SU-DHL-6 (cell line): ENCODE data around the gene SKA1.

Experiments used
- H2AFZ ChIP-seq: fragments of 200-600 bp; sonication (generic); 2 replicates; pipeline ENCODE4 v1.6.1; 2014; ENCODE audit warnings: low read depth, mild to moderate bottlenecking, moderate library complexity, mixed read lengths, antibody characterized with exemption, low read length; ENCODE audit not compliant: severe bottlenecking
- H3F3A ChIP-seq: fragments of 200-600 bp; shearing (Covaris generic); 2 replicates; pipeline ENCODE4 v1.6.0; 2016; ENCODE audit warnings: antibody characterized with exemption, mild to moderate bottlenecking; ENCODE audit not compliant: insufficient read depth
- H3K27ac ChIP-seq: fragments of 200-600 bp; sonication (generic); 2 replicates; pipeline ENCODE4 v1.5.1; 2016; ENCODE audit warnings: low read depth, mild to moderate bottlenecking, low read length, moderate library complexity, mixed read lengths
- H3K27me3 ChIP-seq: fragments of 200-600 bp; sonication (generic), shearing (Covaris generic); 2 replicates; pipeline ENCODE4 v1.6.0; 2014; ENCODE audit warnings: mild to moderate bottlenecking, low read length
- H3K36me3 ChIP-seq: fragments of 200-600 bp; sonication (generic); 2 replicates; pipeline ENCODE4 v1.6.1; 2014; ENCODE audit warnings: mild to moderate bottlenecking, low read length, mixed read lengths
- H3K4me2 ChIP-seq: fragments of 300-600, 200-600 bp; shearing (Covaris generic), sonication (generic); 2 replicates; pipeline ENCODE4 v1.6.0; 2014; ENCODE audit warnings: low read length, low read depth, mild to moderate bottlenecking; ENCODE audit not compliant: poor library complexity, severe bottlenecking
- H3K4me3 ChIP-seq: fragments of 200-600 bp; sonication (generic); 2 replicates; pipeline ENCODE4 v1.5.1; 2014; ENCODE audit warnings: antibody characterized with exemption, low read length, mild to moderate bottlenecking, mixed read lengths; ENCODE audit not compliant: insufficient read depth, poor library complexity, severe bottlenecking
- H3K79me2 ChIP-seq: fragments of 200-600 bp; sonication (generic); 2 replicates; pipeline ENCODE4 v1.6.1; 2014; ENCODE audit warnings: mild to moderate bottlenecking, low read length, moderate library complexity; ENCODE audit not compliant: insufficient read depth
- H3K9ac ChIP-seq: fragments of 200-600 bp; sonication (generic); 2 replicates; pipeline ENCODE4 v1.7.0; 2014; ENCODE audit warnings: mild to moderate bottlenecking, low read length
- H3K9me2 ChIP-seq: fragments of 200-600 bp; sonication (generic); replicated peaks from 2 replicates; pipeline ENCODE4 v1.6.1; 2014; ENCODE audit warnings: low read length; ENCODE audit not compliant: insufficient read depth
- H3K9me3 ChIP-seq: fragments of 200-600 bp; sonication (generic); 2 replicates; pipeline ENCODE4 v1.6.1; 2014; ENCODE audit warnings: low read length, mixed read lengths; ENCODE audit not compliant: insufficient read depth
- H4K20me1 ChIP-seq: fragments of 200-600 bp; sonication (generic); 2 replicates; pipeline ENCODE4 v1.6.1; 2014; ENCODE audit warnings: low read depth, mild to moderate bottlenecking, antibody characterized with exemption, low read length, moderate library complexity, mixed read lengths
- EZH2phosphoT487 ChIP-seq: fragments of 200-600 bp; sonication (generic), shearing (Covaris generic); conservative IDR thresholded peaks from 2 replicates; pipeline ENCODE4 v1.6.1; 2018; ENCODE audit warnings: mild to moderate bottlenecking, antibody characterized with exemption, low read length, moderate library complexity, mixed read lengths
- TF ChIP-seq, protein P1 (sequence below): fragments of 200-600 bp; sonication (generic); IDR thresholded peaks from one replicate; pipeline ENCODE4 v1.5.1; 2017; ENCODE audit warnings: antibody characterized with exemption, mild to moderate bottlenecking, low read length, moderate library complexity; ENCODE audit not compliant: insufficient read depth, poor library complexity, severe bottlenecking

Gene SKA1

DNA sequence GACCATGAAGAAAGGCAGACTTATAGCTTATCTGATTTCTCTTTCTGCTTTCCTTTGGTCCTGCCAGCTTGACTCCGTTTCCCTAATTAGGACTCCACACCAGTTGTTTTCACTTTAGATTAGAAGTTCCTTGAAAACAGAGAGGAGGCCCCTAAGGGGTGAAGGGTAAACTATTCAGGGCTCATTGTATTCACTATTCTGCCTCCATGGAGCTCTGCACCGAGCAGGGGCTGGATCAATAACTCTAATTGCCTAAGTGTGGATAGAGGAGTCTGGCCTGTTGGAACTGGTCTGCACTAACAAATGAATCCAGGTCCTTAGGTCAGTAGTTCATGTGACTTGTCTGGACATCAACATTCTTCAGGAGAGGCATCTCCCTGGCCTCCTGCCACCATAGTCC lies 36.1 kb upstream of the SKA1 start:
- H3K36me3 ChIP-seq = no peaks in the 10 kb centered on the region
- no peaks in the 10 kb centered on the region for H3K9me3 ChIP-seq
- no peak overlapping the region for H3K4me2 ChIP-seq
- H3K79me2 ChIP-seq = no peaks in the 10 kb centered on the region
- no peak overlapping the region for H3K9ac ChIP-seq
- no peak overlapping the region for H2AFZ ChIP-seq
- H3K27ac ChIP-seq = no peak overlapping the region
- no peaks in the 10 kb centered on the region for H3K9me2 ChIP-seq
- no peaks in the 10 kb centered on the region for H4K20me1 ChIP-seq
- H3K27me3 ChIP-seq = no peaks in the 10 kb centered on the region
- H3F3A ChIP-seq = no peaks in the 10 kb centered on the region
- no peak overlapping the region for H3K4me3 ChIP-seq
- no peak for TF ChIP-seq EZH2phosphoT487
- TF ChIP-seq, protein P1, sequence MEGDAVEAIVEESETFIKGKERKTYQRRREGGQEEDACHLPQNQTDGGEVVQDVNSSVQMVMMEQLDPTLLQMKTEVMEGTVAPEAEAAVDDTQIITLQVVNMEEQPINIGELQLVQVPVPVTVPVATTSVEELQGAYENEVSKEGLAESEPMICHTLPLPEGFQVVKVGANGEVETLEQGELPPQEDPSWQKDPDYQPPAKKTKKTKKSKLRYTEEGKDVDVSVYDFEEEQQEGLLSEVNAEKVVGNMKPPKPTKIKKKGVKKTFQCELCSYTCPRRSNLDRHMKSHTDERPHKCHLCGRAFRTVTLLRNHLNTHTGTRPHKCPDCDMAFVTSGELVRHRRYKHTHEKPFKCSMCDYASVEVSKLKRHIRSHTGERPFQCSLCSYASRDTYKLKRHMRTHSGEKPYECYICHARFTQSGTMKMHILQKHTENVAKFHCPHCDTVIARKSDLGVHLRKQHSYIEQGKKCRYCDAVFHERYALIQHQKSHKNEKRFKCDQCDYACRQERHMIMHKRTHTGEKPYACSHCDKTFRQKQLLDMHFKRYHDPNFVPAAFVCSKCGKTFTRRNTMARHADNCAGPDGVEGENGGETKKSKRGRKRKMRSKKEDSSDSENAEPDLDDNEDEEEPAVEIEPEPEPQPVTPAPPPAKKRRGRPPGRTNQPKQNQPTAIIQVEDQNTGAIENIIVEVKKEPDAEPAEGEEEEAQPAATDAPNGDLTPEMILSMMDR = no peak

DNA sequence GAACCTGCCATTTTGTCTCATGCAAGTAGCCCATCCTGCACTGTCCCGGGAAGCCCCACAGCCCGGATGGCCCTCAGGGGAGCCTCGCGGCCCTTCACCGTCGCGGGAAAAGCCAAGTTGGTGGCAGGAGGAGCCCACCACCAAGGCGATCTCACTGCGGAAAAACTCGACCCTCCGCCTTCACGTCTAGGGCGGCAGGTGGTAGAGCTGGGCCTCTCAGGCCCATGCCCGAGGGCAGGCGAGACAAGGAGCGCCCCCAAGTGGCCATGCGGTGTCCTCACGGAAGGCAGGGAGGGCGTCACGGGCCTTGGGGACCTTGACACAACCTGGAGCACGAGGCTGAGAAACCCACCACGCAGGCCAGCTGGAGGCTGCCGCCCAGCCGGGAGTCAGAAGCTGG lies 34.8 kb upstream of the SKA1 start:
- Histone ChIP-seq H3K4me2 (no peak overlapping the region), H3K4me3 (no peak overlapping the region), H3K27ac (no peak overlapping the region), H3K27me3 (no peaks in the 10 kb centered on the region), H3K36me3 (no peaks in the 10 kb centered on the region), H3F3A (no peaks in the 10 kb centered on the region), H3K9me3 (no peaks in the 10 kb centered on the region), H2AFZ (no peak overlapping the region), H3K9ac (no peak overlapping the region), H4K20me1 (no peaks in the 10 kb centered on the region), H3K79me2 (no peaks in the 10 kb centered on the region), H3K9me2 (no peaks in the 10 kb centered on the region)
- TF ChIP-seq, protein P1 = no peak
- no peak for TF ChIP-seq EZH2phosphoT487

DNA sequence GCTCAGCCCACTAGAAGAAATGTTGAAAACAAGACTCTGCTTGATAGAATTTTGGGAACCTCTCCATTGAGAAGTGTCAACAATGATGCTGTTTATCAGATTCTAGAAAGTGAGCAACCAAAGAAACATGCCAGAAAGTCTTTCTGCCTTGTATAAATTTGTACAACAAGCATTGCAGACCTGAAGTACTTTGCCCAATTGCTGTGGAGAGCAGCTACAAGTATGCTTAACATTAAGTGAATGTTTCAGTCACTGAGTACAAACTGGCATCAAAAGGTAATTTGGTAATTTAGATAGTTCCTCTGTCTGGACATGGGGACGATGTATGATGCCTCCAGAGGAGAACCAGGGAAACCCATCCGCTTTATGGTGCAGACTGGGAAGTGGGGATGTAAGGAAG lies 33.4 kb upstream of the SKA1 start:
- Histone ChIP-seq H3K79me2 (no peaks in the 10 kb centered on the region), H3K4me2 (no peak overlapping the region), H3K9me2 (no peaks in the 10 kb centered on the region), H3F3A (no peaks in the 10 kb centered on the region), H3K36me3 (no peaks in the 10 kb centered on the region), H3K9me3 (no peaks in the 10 kb centered on the region), H3K4me3 (no peak overlapping the region), H3K27ac (no peak overlapping the region), H3K27me3 (no peaks in the 10 kb centered on the region), H2AFZ (no peak overlapping the region), H3K9ac (no peak overlapping the region), H4K20me1 (no peaks in the 10 kb centered on the region)
- TF ChIP-seq, protein P1 = no peak
- no peak for TF ChIP-seq EZH2phosphoT487
